NOMO-1 (cell line): ENCODE data around the gene MMP13.

Experiments
- DNase-seq, 2 experiments: peaks; one replicate each; lab custom pipeline; 2025; ENCODE audit not compliant: unreplicated experiment in 2 of 2; lab: John Stamatoyannopoulos, UW

Gene MMP13

GRCh38 chr11:102936864-102937509, 18.5 kb downstream of the MMP13 start:
- no peak for DNase-seq

GRCh38 chr11:102935514-102935913, 20.0 kb downstream of the MMP13 start:
- DNase-seq: no peak

GRCh38 chr11:102934735-102935134, 20.8 kb downstream of the MMP13 start:
- DNase-seq: no peak

- peak; percentile 34 to 37 for DNase-seq
These were observed 21.9 kb downstream of the MMP13 start for GRCh38 chr11:102933627-102934026.

GRCh38 chr11:102932678-102933077, 22.9 kb downstream of the MMP13 start:
- DNase-seq: no peak

- no peak for DNase-seq
These were observed 25.1 kb downstream of the MMP13 start for GRCh38 chr11:102930451-102930850.

- peak in 1 of 2 experiments; percentile 15 for DNase-seq
These were observed 25.6 kb downstream of the MMP13 start for GRCh38 chr11:102929972-102930371.

- DNase-seq: no peak
These were observed 26.4 kb downstream of the MMP13 start for GRCh38 chr11:102929166-102929565.

GRCh38 chr11:102928247-102928646, 27.3 kb downstream of the MMP13 start:
- DNase-seq: no peak

- DNase-seq: no peak
These were observed 27.9 kb downstream of the MMP13 start for GRCh38 chr11:102927624-102927990.

- no peak for DNase-seq
These were observed 28.4 kb downstream of the MMP13 start for GRCh38 chr11:102926961-102927623.

GRCh38 chr11:102926517-102926916, 29.0 kb downstream of the MMP13 start:
- no peak for DNase-seq

- no peak for DNase-seq
These were observed 29.5 kb downstream of the MMP13 start for GRCh38 chr11:102925988-102926387.

- DNase-seq: peak; percentile 79 to 90
These were observed 30.6 kb downstream of the MMP13 start for GRCh38 chr11:102924851-102925380.

- peak; percentile 56 to 60 for DNase-seq
These were observed 33.8 kb downstream of the MMP13 start for GRCh38 chr11:102921587-102922220.

GRCh38 chr11:102920118-102920684, 35.3 kb downstream of the MMP13 start:
- DNase-seq: peak; percentile 78 to 99

- DNase-seq: no peak
These were observed 40.5 kb downstream of the MMP13 start for GRCh38 chr11:102915044-102915375.

- DNase-seq: peak; percentile 38 to 49
These were observed 41.1 kb downstream of the MMP13 start for GRCh38 chr11:102914238-102915043.

GRCh38 chr11:102912482-102912830, 43.1 kb downstream of the MMP13 start:
- DNase-seq: no peak

- DNase-seq: no peak
These were observed 43.6 kb downstream of the MMP13 start for GRCh38 chr11:102911758-102912481.
